ENCODE measurements around the gene PRR13.

- TF ChIP-seq CTCF (IDR thresholded peaks at IDR 0.05), result no peak
- no peak for TF ChIP-seq POLR2A (IDR thresholded peaks at IDR 0.05)
- TF ChIP-seq EP300 (IDR thresholded peaks at IDR 0.05), result no peak
Measured at GRCh38 chr12:53414756-53415417, 26.6 kb upstream of the PRR13 start.
